HCT116 (cell line): ENCODE measurements around the gene CD34. TPM values are rescaled to one million over a fixed set of nuclear protein-coding genes. Genes with fewer than 3 reads are reported as not detected.

Source experiments
- ATAC-seq: fragments of 200-7000 bp; cut with Tn5 transposase; 2 replicates; pipeline ENCODE4 v1.9.1; 2020; ENCODE audit warnings: mild to moderate bottlenecking, moderate library complexity
- BruUV-seq: library from RNA; stranded (reverse); fragments of 400-500 nt; replicated peaks from 2 replicates; lab custom pipeline; 2021; lab: Mats Ljungman, UMichigan
- CTCF ChIA-PET: fragments of 300-600 bp; sonication (Branson Sonifier 250); formaldehyde crosslinking; loops from one replicate; lab custom pipeline; 2021; ENCODE audit warnings: antibody characterized with exemption; lab: Charles Lee
- POLR2A ChIA-PET: fragments of 300-600, 350-600 bp; sonication (Branson Sonifier 250); formaldehyde crosslinking; loops from one replicate; lab custom pipeline; 2021; ENCODE audit warnings: antibody characterized with exemption; lab: Charles Lee
- RAD21 ChIA-PET, 2 experiments: fragments of 300-600 bp; sonication (Branson Sonifier 250); formaldehyde crosslinking; loops; one replicate each; lab custom pipeline; 2023; ENCODE audit warnings: low total read pairs in 2 of 2; ENCODE audit not compliant: uncharacterized antibody in 2 of 2, unreplicated experiment in 2 of 2, low non-redundant PET in 1 of 2; lab: Charles Lee
- DNase-seq: peaks from one replicate; pipeline ENCODE4 v3.0.0-alpha.2; 2010; ENCODE audit warnings: low read depth, low spot score
- H2AFZ ChIP-seq: fragments of 200-600 bp; shearing (Covaris generic), sonication (generic); 2 replicates; pipeline ENCODE4 v1.6.1; 2017; ENCODE audit warnings: low read depth, mixed run types, mixed read lengths, antibody characterized with exemption, low read length; ENCODE audit not compliant: poor library complexity, severe bottlenecking
- H3K27ac ChIP-seq: 2 replicates; pipeline ENCODE4 v1.5.1; 2012; ENCODE audit warnings: low read depth, low read length
- H3K27me3 ChIP-seq: fragments of 200-600 bp; sonication (generic); 2 replicates; pipeline ENCODE4 v1.6.1; 2016; ENCODE audit warnings: mixed run types, low read length, mixed read lengths; ENCODE audit not compliant: insufficient read depth
- H3K36me3 ChIP-seq, 2 experiments: fragments of 200-500 bp in 1 of 2; fragments of 200-600 bp in 1 of 2; sonication (Bioruptor generic) in 1 of 2; sonication (generic) in 1 of 2; 2 replicates each; pipeline versions ENCODE4 v1.5.1 to v1.6.1; 2014 to 2016; ENCODE audit warnings: low read length in 2 of 2, inconsistent platforms in 1 of 2, mixed read lengths in 1 of 2, mixed run types in 1 of 2; ENCODE audit not compliant: insufficient read depth in 2 of 2, control insufficient read depth in 1 of 2
- H3K4me1 ChIP-seq, 2 experiments: fragments of 200-600 bp in 1 of 2; sonication (generic) in 1 of 2; 2 replicates each; pipeline versions ENCODE4 v1.5.1 to v1.6.1; 2012 to 2017; ENCODE audit warnings: low read length in 2 of 2, inconsistent platforms in 1 of 2, mild to moderate bottlenecking in 1 of 2, mixed read lengths in 1 of 2, mixed run types in 1 of 2, moderate library complexity in 1 of 2; ENCODE audit not compliant: insufficient read depth in 2 of 2, control insufficient read depth in 1 of 2
- H3K4me2 ChIP-seq: fragments of 200-600 bp; sonication (generic); 2 replicates; pipeline ENCODE4 v1.6.1; 2017; ENCODE audit warnings: mixed run types, low read length, mixed read lengths
- H3K4me3 ChIP-seq, 2 experiments: fragments of 200-600 bp in 1 of 2; sonication (generic) in 1 of 2; replicated peaks in 1 of 2; 2 replicates each; pipeline ENCODE4 v1.5.1; 2011 to 2016; ENCODE audit warnings: low read length in 2 of 2, control low read depth in 1 of 2, low read depth in 1 of 2, mild to moderate bottlenecking in 1 of 2, mixed read lengths in 1 of 2, mixed run types in 1 of 2
- H3K79me2 ChIP-seq: fragments of 200-600 bp; sonication (generic); 2 replicates; pipeline ENCODE4 v1.6.1; 2017; ENCODE audit warnings: mild to moderate bottlenecking, mixed run types, low read length, moderate library complexity, mixed read lengths; ENCODE audit not compliant: insufficient read depth
- H3K9ac ChIP-seq: fragments of 200-600 bp; sonication (generic); 2 replicates; pipeline ENCODE4 v1.6.1; 2016; ENCODE audit warnings: low read length, mixed read lengths
- H3K9me2 ChIP-seq: fragments of 200-600 bp; sonication (generic), shearing (Covaris generic); 2 replicates; pipeline ENCODE4 v1.6.1; 2017; ENCODE audit warnings: mixed run types, mild to moderate bottlenecking, moderate library complexity; ENCODE audit not compliant: insufficient read depth
- H3K9me3 ChIP-seq, 2 experiments: fragments of 200-500 bp in 1 of 2; fragments of 200-600 bp in 1 of 2; sonication (Bioruptor generic) in 1 of 2; sonication (generic) in 1 of 2; 2 replicates each; pipeline ENCODE4 v1.6.1; 2014 to 2017; ENCODE audit warnings: low read length in 2 of 2, mixed read lengths in 2 of 2, inconsistent platforms in 1 of 2, low read depth in 1 of 2, mild to moderate bottlenecking in 1 of 2, mixed run types in 1 of 2, moderate library complexity in 1 of 2; ENCODE audit not compliant: control insufficient read depth in 1 of 2, insufficient read depth in 1 of 2
- H4K20me1 ChIP-seq: fragments of 200-600 bp; sonication (generic), shearing (Covaris generic); 2 replicates; pipeline ENCODE4 v1.6.1; 2017; ENCODE audit warnings: mixed run types, mild to moderate bottlenecking, moderate library complexity; ENCODE audit not compliant: insufficient read depth
- CBX3 ChIP-seq: IDR thresholded peaks from 2 replicates; pipeline ENCODE4 v1.6.1; 2012; ENCODE audit warnings: low read depth
- CEBPB ChIP-seq: IDR thresholded peaks from 2 replicates; pipeline ENCODE4 v1.6.1; 2012; ENCODE audit warnings: low read depth
- EGR1 ChIP-seq: IDR thresholded peaks from 2 replicates; pipeline ENCODE4 v1.6.1; 2012; ENCODE audit warnings: low read depth
- EZH2 ChIP-seq: fragments of 200-600 bp; sonication (generic); IDR thresholded peaks from 2 replicates; pipeline ENCODE4 v1.6.1; 2017; ENCODE audit warnings: antibody characterized with exemption, mixed run types
- EZH2phosphoT487 ChIP-seq: fragments of 200-600 bp; IDR thresholded peaks from 2 replicates; pipeline ENCODE4 v1.6.1; 2018; ENCODE audit warnings: antibody characterized with exemption, borderline replicate concordance
- FOSL1 ChIP-seq: IDR thresholded peaks from 2 replicates; pipeline ENCODE4 v1.6.1; 2012; ENCODE audit warnings: low read depth
- JUND ChIP-seq: IDR thresholded peaks from 2 replicates; pipeline ENCODE4 v1.6.1; 2012
- POLR2A ChIP-seq: IDR thresholded peaks from 2 replicates; pipeline ENCODE4 v1.7.0; 2011; ENCODE audit warnings: borderline replicate concordance; ENCODE audit not compliant: insufficient read depth, insufficient read length; ENCODE audit errors: extremely low read depth
- POLR2AphosphoS5 ChIP-seq: IDR thresholded peaks from 2 replicates; pipeline ENCODE4 v1.6.1; 2011; ENCODE audit warnings: mild to moderate bottlenecking, low read depth, low read length, moderate library complexity
- SIN3A ChIP-seq: IDR thresholded peaks from 2 replicates; pipeline ENCODE4 v1.6.1; 2012; ENCODE audit warnings: low read depth
- SP1 ChIP-seq: IDR thresholded peaks from 2 replicates; pipeline ENCODE4 v1.6.1; 2012; ENCODE audit warnings: low read depth
- TCF7L2 ChIP-seq: IDR thresholded peaks from 2 replicates; pipeline ENCODE4 v1.7.0; 2011; ENCODE audit warnings: borderline replicate concordance, inconsistent platforms; ENCODE audit not compliant: insufficient read depth, insufficient read length; ENCODE audit errors: extremely low read depth
- YY1 ChIP-seq: IDR thresholded peaks from 2 replicates; pipeline ENCODE4 v1.6.1; 2011; ENCODE audit warnings: low read length, low read depth, moderate library complexity, mild to moderate bottlenecking; ENCODE audit not compliant: insufficient replicate concordance; ENCODE audit errors: extremely low read depth
- ZFX ChIP-seq: fragments of 450-650 bp; IDR thresholded peaks from 2 replicates; pipeline ENCODE4 v1.6.1; 2017
- ZNF274 ChIP-seq: fragments of 200-500 bp; sonication (Bioruptor generic); IDR thresholded peaks from 2 replicates; pipeline ENCODE4 v1.6.1; 2014; ENCODE audit warnings: mild to moderate bottlenecking, low read depth, low read length, inconsistent platforms
- intact Hi-C: fragments of 100-400 bp; cut with micrococcal nuclease; formaldehyde crosslinking; loops from 2 replicates; pipeline ENCODE4 v1.10.0; 2022
- total RNA-seq: library from RNA; stranded (reverse); gene quantifications from one replicate; pipeline ENCODE4 v1.2.1, GENCODE V29; 2021; ENCODE audit not compliant: unreplicated experiment
- TF ChIP-seq, protein P1 (sequence below): IDR thresholded peaks from 2 replicates; pipeline ENCODE4 v1.6.1; 2012; ENCODE audit warnings: low read depth
- TF ChIP-seq, protein P2 (sequence below): IDR thresholded peaks from 2 replicates; pipeline ENCODE4 v1.6.1; 2011; ENCODE audit warnings: mild to moderate bottlenecking, low read length, moderate library complexity; ENCODE audit not compliant: insufficient replicate concordance; ENCODE audit errors: extremely low read depth
- TF ChIP-seq, protein P3 (sequence below): IDR thresholded peaks from 2 replicates; pipeline ENCODE4 v1.6.1; 2012
- TF ChIP-seq, protein P4 (sequence below), 3 experiments: fragments of 200-600 bp in 1 of 3; sonication (generic) in 1 of 3; IDR thresholded peaks in 2 of 3; conservative IDR thresholded peaks in 1 of 3; 2 replicates each; pipeline ENCODE4 v1.5.1; 2012 to 2017; ENCODE audit warnings: low read depth in 2 of 3, low read length in 2 of 3, antibody characterized with exemption in 1 of 3, borderline replicate concordance in 1 of 3, control low read depth in 1 of 3, mild to moderate bottlenecking in 1 of 3, mixed read lengths in 1 of 3, mixed run types in 1 of 3, moderate library complexity in 1 of 3; ENCODE audit not compliant: insufficient read depth in 1 of 3

The CD34 gene
- total RNA-seq, 1 experiment from 2014 or later: 0.07 TPM

DNA sequence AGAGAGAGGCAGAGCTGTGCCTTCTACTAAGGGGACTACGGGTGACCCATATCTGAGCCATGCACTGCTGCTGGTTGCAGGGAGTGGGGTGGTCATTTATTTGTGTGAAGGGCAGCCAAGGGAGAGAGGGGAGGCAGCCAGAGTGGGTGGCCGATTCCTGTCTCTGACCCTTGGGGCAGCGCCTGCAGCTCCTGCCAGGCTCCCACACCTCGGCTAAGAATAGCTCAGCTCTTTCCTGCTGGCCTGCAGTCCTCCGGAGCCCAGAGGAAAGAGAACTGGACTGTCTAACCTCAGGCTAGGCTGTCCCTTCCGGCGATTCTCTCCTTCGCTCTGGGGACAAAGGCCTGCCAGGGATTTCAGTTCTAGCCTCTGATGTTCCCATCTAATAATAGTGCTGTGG lies 11.6 kb upstream of the CD34 start:
- H3K4me2 ChIP-seq: no peak overlapping the region
- H3K4me1 ChIP-seq: no peaks in the 10 kb centered on the region
- no TSS peak for BruUV-seq
- no peaks in the 10 kb centered on the region for H4K20me1 ChIP-seq
- H3K27me3 ChIP-seq: 0 out of 2 replicates have a peak, but pooled peaks cover 6% of the 10 kb centered on the region
- H3K9ac ChIP-seq: no peak overlapping the region
- H3K27ac ChIP-seq: no peak overlapping the region
- intact Hi-C loops: no loop called here
- no peaks in the 10 kb centered on the region for H3K79me2 ChIP-seq
- TF ChIP-seq, protein P1, sequence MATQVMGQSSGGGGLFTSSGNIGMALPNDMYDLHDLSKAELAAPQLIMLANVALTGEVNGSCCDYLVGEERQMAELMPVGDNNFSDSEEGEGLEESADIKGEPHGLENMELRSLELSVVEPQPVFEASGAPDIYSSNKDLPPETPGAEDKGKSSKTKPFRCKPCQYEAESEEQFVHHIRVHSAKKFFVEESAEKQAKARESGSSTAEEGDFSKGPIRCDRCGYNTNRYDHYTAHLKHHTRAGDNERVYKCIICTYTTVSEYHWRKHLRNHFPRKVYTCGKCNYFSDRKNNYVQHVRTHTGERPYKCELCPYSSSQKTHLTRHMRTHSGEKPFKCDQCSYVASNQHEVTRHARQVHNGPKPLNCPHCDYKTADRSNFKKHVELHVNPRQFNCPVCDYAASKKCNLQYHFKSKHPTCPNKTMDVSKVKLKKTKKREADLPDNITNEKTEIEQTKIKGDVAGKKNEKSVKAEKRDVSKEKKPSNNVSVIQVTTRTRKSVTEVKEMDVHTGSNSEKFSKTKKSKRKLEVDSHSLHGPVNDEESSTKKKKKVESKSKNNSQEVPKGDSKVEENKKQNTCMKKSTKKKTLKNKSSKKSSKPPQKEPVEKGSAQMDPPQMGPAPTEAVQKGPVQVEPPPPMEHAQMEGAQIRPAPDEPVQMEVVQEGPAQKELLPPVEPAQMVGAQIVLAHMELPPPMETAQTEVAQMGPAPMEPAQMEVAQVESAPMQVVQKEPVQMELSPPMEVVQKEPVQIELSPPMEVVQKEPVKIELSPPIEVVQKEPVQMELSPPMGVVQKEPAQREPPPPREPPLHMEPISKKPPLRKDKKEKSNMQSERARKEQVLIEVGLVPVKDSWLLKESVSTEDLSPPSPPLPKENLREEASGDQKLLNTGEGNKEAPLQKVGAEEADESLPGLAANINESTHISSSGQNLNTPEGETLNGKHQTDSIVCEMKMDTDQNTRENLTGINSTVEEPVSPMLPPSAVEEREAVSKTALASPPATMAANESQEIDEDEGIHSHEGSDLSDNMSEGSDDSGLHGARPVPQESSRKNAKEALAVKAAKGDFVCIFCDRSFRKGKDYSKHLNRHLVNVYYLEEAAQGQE: no peak
- TF ChIP-seq, protein P2, sequence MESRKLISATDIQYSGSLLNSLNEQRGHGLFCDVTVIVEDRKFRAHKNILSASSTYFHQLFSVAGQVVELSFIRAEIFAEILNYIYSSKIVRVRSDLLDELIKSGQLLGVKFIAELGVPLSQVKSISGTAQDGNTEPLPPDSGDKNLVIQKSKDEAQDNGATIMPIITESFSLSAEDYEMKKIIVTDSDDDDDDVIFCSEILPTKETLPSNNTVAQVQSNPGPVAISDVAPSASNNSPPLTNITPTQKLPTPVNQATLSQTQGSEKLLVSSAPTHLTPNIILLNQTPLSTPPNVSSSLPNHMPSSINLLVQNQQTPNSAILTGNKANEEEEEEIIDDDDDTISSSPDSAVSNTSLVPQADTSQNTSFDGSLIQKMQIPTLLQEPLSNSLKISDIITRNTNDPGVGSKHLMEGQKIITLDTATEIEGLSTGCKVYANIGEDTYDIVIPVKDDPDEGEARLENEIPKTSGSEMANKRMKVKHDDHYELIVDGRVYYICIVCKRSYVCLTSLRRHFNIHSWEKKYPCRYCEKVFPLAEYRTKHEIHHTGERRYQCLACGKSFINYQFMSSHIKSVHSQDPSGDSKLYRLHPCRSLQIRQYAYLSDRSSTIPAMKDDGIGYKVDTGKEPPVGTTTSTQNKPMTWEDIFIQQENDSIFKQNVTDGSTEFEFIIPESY: no peak
- TF ChIP-seq EZH2phosphoT487 (no peak), CBX3 (no peak), SIN3A (no peak), POLR2AphosphoS5 (no peak), FOSL1 (no peak), EZH2 (no peak), EGR1 (no peak), JUND (no peak), YY1 (no peak), ZNF274 (no peak), ZFX (no peak), TCF7L2 (no peak), SP1 (no peak), CEBPB (no peak), POLR2A (no peak)
- TF ChIP-seq, protein P3, sequence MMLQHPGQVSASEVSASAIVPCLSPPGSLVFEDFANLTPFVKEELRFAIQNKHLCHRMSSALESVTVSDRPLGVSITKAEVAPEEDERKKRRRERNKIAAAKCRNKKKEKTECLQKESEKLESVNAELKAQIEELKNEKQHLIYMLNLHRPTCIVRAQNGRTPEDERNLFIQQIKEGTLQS: no peak
- TF ChIP-seq, protein P4, sequence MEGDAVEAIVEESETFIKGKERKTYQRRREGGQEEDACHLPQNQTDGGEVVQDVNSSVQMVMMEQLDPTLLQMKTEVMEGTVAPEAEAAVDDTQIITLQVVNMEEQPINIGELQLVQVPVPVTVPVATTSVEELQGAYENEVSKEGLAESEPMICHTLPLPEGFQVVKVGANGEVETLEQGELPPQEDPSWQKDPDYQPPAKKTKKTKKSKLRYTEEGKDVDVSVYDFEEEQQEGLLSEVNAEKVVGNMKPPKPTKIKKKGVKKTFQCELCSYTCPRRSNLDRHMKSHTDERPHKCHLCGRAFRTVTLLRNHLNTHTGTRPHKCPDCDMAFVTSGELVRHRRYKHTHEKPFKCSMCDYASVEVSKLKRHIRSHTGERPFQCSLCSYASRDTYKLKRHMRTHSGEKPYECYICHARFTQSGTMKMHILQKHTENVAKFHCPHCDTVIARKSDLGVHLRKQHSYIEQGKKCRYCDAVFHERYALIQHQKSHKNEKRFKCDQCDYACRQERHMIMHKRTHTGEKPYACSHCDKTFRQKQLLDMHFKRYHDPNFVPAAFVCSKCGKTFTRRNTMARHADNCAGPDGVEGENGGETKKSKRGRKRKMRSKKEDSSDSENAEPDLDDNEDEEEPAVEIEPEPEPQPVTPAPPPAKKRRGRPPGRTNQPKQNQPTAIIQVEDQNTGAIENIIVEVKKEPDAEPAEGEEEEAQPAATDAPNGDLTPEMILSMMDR (IDR thresholded peaks at IDR 0.05 in 2 of 3, conservative IDR thresholded peaks at IDR 0.05 in 1 of 3; ENCODE audit: borderline replicate concordance in 1 of 3, insufficient read depth in 1 of 3, low read depth in 2 of 3, low read length in 2 of 3): no peak
- RAD21 ChIA-PET: no interaction called here
- no peak overlapping the region for H3K4me3 ChIP-seq
- H3K9me3 ChIP-seq: no peaks in the 10 kb centered on the region
- no peaks in the 10 kb centered on the region for H3K36me3 ChIP-seq
- DNase-seq (no peak), ATAC-seq (no peak)
- H3K9me2 ChIP-seq: no peaks in the 10 kb centered on the region
- POLR2A ChIA-PET: no interaction called here
- CTCF ChIA-PET: no interaction called here
- no peak overlapping the region for H2AFZ ChIP-seq
